Hepatocyte (in vitro differentiated cells): Measurements from ENCODE around the gene COG7.

Experiments
- EZH2 ChIP-seq: fragments of 200-600 bp; sonication (generic); IDR thresholded peaks from 2 replicates; pipeline ENCODE4 v1.6.1; 2016; ENCODE audit warnings: antibody characterized with exemption, mild to moderate bottlenecking, borderline replicate concordance
- EZH2phosphoT487 ChIP-seq: fragments of 200-600 bp; sonication (generic); IDR thresholded peaks from one replicate; pipeline ENCODE4 v1.6.1; 2018; ENCODE audit warnings: antibody characterized with exemption, mild to moderate bottlenecking, low read depth, moderate library complexity; ENCODE audit not compliant: unreplicated experiment, severe bottlenecking
- TF ChIP-seq, protein P1 (sequence below): fragments of 200-600 bp; sonication (generic); IDR thresholded peaks from 2 replicates; pipeline ENCODE4 v1.5.1; 2016; ENCODE audit warnings: antibody characterized with exemption, mild to moderate bottlenecking; ENCODE audit not compliant: poor library complexity

DNA sequence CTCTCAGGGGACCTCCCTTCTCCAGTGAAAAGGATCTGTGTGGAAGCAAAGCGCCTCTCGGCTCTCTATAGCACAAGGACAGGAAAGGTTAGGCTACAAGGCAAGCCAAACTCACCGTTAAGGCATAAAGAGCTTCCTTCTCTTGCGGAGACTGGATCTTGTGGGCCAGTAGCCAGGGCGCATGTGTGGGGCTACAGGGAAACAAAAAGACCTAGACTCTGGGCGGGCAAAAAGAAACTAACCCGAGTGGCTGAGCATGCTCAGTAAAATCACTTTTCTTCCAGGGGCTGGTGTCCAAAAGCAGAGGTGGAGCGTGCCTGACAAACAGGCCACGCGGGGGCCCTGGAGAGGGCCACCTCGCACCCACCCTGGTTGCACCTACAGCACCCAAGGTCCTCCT lies 41.2 kb upstream of the COG7 start:
- TF ChIP-seq, protein P1, sequence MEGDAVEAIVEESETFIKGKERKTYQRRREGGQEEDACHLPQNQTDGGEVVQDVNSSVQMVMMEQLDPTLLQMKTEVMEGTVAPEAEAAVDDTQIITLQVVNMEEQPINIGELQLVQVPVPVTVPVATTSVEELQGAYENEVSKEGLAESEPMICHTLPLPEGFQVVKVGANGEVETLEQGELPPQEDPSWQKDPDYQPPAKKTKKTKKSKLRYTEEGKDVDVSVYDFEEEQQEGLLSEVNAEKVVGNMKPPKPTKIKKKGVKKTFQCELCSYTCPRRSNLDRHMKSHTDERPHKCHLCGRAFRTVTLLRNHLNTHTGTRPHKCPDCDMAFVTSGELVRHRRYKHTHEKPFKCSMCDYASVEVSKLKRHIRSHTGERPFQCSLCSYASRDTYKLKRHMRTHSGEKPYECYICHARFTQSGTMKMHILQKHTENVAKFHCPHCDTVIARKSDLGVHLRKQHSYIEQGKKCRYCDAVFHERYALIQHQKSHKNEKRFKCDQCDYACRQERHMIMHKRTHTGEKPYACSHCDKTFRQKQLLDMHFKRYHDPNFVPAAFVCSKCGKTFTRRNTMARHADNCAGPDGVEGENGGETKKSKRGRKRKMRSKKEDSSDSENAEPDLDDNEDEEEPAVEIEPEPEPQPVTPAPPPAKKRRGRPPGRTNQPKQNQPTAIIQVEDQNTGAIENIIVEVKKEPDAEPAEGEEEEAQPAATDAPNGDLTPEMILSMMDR = no peak
- TF ChIP-seq EZH2 = no peak
- no peak for TF ChIP-seq EZH2phosphoT487
